B cell (primary cell): ENCODE measurements around the gene RAPGEF1. TPM values are rescaled to one million over a fixed set of nuclear protein-coding genes. Genes with fewer than 3 reads are reported as not detected.

ENCODE experiments used
- ATAC-seq: fragments of 200-7000 bp; cut with Tn5 transposase; one replicate; pipeline ENCODE4 v1.10.0; 2021; ENCODE audit warnings: low read depth, mild to moderate bottlenecking, moderate number of reproducible peaks, moderate library complexity
- CTCF ChIA-PET: fragments of 350-600 bp; sonication (Branson Sonifier 250); formaldehyde crosslinking; loops from one replicate; lab custom pipeline; 2021; ENCODE audit warnings: antibody characterized with exemption, inconsistent platforms; lab: Charles Lee
- POLR2A ChIA-PET: fragments of 350-600 bp; sonication (Branson Sonifier 250); formaldehyde crosslinking; loops from one replicate; lab custom pipeline; 2021; ENCODE audit warnings: antibody characterized with exemption; lab: Charles Lee
- DNase-seq: peaks from one replicate; pipeline ENCODE4 v3.0.0; 2013
- H2AFZ ChIP-seq: 2 replicates; pipeline ENCODE4 v1.6.1; 2012; ENCODE audit warnings: mild to moderate bottlenecking, low read depth, low read length; ENCODE audit not compliant: insufficient read depth, poor library complexity, severe bottlenecking
- H3K27ac ChIP-seq, 2 donors: 1 replicate in 1 of 2; 2 replicates in 1 of 2; pipeline ENCODE4 v1.5.1; 2012 to 2013; ENCODE audit warnings: low read length in 2 of 2, mild to moderate bottlenecking in 2 of 2, moderate library complexity in 1 of 2
- H3K27me3 ChIP-seq, 4 experiments: fragments of 200-600 bp in 1 of 4; sonication (generic) in 1 of 4; replicated peaks in 1 of 4; 1 replicate in 2 of 4; 2 replicates in 2 of 4; pipeline versions ENCODE4 v1.6.1 to v1.7.0; 2013 to 2016; ENCODE audit warnings: low read length in 3 of 4, mild to moderate bottlenecking in 2 of 4, mixed read lengths in 1 of 4, moderate library complexity in 1 of 4; ENCODE audit not compliant: insufficient read depth in 4 of 4, control insufficient read depth in 3 of 4; ENCODE audit errors: control extremely low read depth in 1 of 4
- H3K36me3 ChIP-seq, 2 experiments: replicated peaks in 1 of 2; 1 replicate in 1 of 2; 2 replicates in 1 of 2; pipeline versions ENCODE4 v1.6.1 to v1.7.1; 2013; ENCODE audit warnings: low read length in 1 of 2; ENCODE audit not compliant: insufficient read depth in 2 of 2, control insufficient read depth in 1 of 2; ENCODE audit errors: control extremely low read depth in 1 of 2, extremely low read depth in 1 of 2
- H3K4me1 ChIP-seq, 2 donors: fragments of 200-600 bp in 1 of 2; sonication (generic) in 1 of 2; 1 replicate in 1 of 2; 2 replicates in 1 of 2; pipeline versions ENCODE4 v1.5.1 to v1.6.1; 2013 to 2017; ENCODE audit warnings: low read length in 2 of 2; ENCODE audit not compliant: control insufficient read depth in 2 of 2, insufficient read depth in 2 of 2
- H3K4me2 ChIP-seq: replicated peaks from 2 replicates; pipeline ENCODE3; 2012; ENCODE audit warnings: mild to moderate bottlenecking, low read depth, low read length; ENCODE audit not compliant: poor library complexity, severe bottlenecking
- H3K4me3 ChIP-seq, 5 experiments: fragments of 200-600 bp in 1 of 5; sonication (generic) in 1 of 5; 1 replicate in 3 of 5; 2 replicates in 2 of 5; pipeline versions ENCODE4 v1.5.1 to v1.7.0; 2011 to 2016; ENCODE audit warnings: low read length in 4 of 5, mild to moderate bottlenecking in 4 of 5, low read depth in 2 of 5, control low read depth in 1 of 5, moderate library complexity in 1 of 5; ENCODE audit not compliant: insufficient read depth in 1 of 5; ENCODE audit errors: control extremely low read depth in 1 of 5, extremely low read depth in 1 of 5
- H3K79me2 ChIP-seq: fragments of 200-600 bp; sonication (generic); one replicate; pipeline ENCODE4 v1.6.0; 2016; ENCODE audit warnings: low read length; ENCODE audit not compliant: control insufficient read depth, insufficient read depth
- H3K9ac ChIP-seq: fragments of 200-600 bp; sonication (generic); 2 replicates; pipeline ENCODE4 v1.6.1; 2017; ENCODE audit warnings: mild to moderate bottlenecking, low read length, moderate library complexity
- H3K9me3 ChIP-seq, 3 donors: one replicate each; pipeline versions ENCODE4 v1.6.1 to v1.7.1; 2013; ENCODE audit warnings: low read length in 2 of 3; ENCODE audit not compliant: control insufficient read depth in 2 of 3, insufficient read depth in 1 of 3; ENCODE audit errors: control extremely low read depth in 1 of 3
- H4K20me1 ChIP-seq: 2 replicates; pipeline ENCODE4 v1.6.0; 2012; ENCODE audit warnings: mild to moderate bottlenecking, low read length; ENCODE audit not compliant: insufficient read depth, control insufficient read depth, poor library complexity, severe bottlenecking
- H3K27ac Mint-ChIP-seq: one replicate; pipeline ENCODE4 v1.8.0; 2021; ENCODE audit warnings: mixed read lengths
- H3K27me3 Mint-ChIP-seq: one replicate; pipeline ENCODE4 v1.8.0; 2021; ENCODE audit warnings: mixed read lengths
- H3K4me1 Mint-ChIP-seq: one replicate; pipeline ENCODE4 v1.8.0; 2021; ENCODE audit warnings: mixed read lengths
- H3K4me3 Mint-ChIP-seq: one replicate; pipeline ENCODE4 v1.8.0; 2021; ENCODE audit warnings: mixed read lengths
- H3K9me3 Mint-ChIP-seq: one replicate; pipeline ENCODE4 v1.8.0; 2022; ENCODE audit warnings: mixed read lengths; ENCODE audit not compliant: insufficient read depth
- EZH2 ChIP-seq: IDR thresholded peaks from 2 replicates; pipeline ENCODE4 v1.6.1; 2012; ENCODE audit warnings: borderline replicate concordance, low read depth, mild to moderate bottlenecking, moderate library complexity, low read length; ENCODE audit not compliant: insufficient read depth, poor library complexity, severe bottlenecking
- WGBS: methylation state at CpG from one replicate; pipeline ENCODE4 v1.1.5; 2013; ENCODE audit warnings: missing lambda C conversion rate; ENCODE audit not compliant: insufficient coverage; 5-methylcytosine and 5-hydroxymethylcytosine counted together
- intact Hi-C: fragments of 100-400 bp; cut with micrococcal nuclease; formaldehyde crosslinking; loops from one replicate; pipeline ENCODE4 v1.10.0; 2022
- polyA plus RNA-seq: library from polyadenylated mRNA; depleted of rRNA; stranded (reverse); fragments of >200 nt; gene quantifications from 2 replicates; pipeline ENCODE4 v1.2.3, GENCODE V29; 2012
- total RNA-seq, 2 donors: library from RNA; stranded (reverse); fragments of 120-200 nt in 1 of 2; gene quantifications; 1 replicate in 1 of 2; 2 replicates in 1 of 2; pipeline versions ENCODE4 v1.2.3 to v1.2.4, GENCODE V29; 2013 to 2022
- TF ChIP-seq, protein P1 (sequence below): fragments of 200-600 bp; IDR thresholded peaks from one replicate; pipeline ENCODE4 v1.8.0; 2022; ENCODE audit warnings: antibody characterized with exemption, mild to moderate bottlenecking

The RAPGEF1 gene
- total and polyA plus RNA-seq, 2 donors (not counting 1 experiment from before 2014, with no cell fraction given): 134 to 447 TPM

DNA sequence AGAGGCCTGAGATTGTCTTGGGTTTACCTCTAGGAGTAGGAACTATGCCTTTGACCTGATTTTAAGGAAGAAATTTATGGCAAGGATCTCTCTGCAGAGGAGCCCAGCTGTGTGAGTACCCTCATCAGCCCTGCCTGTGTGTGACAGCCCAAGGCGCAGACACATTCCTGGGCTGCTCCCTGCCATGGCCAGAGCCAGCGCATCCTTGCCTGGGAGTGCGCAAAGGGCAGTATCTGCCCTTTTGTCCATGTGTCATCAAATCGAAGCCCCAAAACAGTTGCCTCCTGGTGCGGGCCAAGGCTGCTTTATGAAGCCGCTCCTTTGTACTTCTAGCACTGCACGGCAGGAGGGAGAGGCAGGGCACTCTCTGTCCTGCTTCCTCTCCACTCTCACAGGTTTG, 142.6 kb downstream of the RAPGEF1 start:
- intact Hi-C loops: no loop called here
- H3K36me3 ChIP-seq: peaks cover 4 to 90% of the 10 kb centered on the region in 2 experiments
- ChIA-PET CTCF (interaction anchor here (1.1 to 21.7 kb wide), 2 partner anchors 8 to 147 kb away, joined by 3 to 263 read pairs; partner anchors contain the start of gene RAPGEF1), POLR2A (no interaction called here)
- Mint-ChIP-seq H3K4me1 (peaks cover 3% of the 10 kb centered on the region), H3K4me3 (no peak overlapping the region), H3K27me3 (no peaks in the 10 kb centered on the region), H3K27ac (no peak overlapping the region), H3K9me3 (no peaks in the 10 kb centered on the region)
- no peak overlapping the region for H3K4me2 ChIP-seq
- TF ChIP-seq EZH2: no peak
- TF ChIP-seq, protein P1, sequence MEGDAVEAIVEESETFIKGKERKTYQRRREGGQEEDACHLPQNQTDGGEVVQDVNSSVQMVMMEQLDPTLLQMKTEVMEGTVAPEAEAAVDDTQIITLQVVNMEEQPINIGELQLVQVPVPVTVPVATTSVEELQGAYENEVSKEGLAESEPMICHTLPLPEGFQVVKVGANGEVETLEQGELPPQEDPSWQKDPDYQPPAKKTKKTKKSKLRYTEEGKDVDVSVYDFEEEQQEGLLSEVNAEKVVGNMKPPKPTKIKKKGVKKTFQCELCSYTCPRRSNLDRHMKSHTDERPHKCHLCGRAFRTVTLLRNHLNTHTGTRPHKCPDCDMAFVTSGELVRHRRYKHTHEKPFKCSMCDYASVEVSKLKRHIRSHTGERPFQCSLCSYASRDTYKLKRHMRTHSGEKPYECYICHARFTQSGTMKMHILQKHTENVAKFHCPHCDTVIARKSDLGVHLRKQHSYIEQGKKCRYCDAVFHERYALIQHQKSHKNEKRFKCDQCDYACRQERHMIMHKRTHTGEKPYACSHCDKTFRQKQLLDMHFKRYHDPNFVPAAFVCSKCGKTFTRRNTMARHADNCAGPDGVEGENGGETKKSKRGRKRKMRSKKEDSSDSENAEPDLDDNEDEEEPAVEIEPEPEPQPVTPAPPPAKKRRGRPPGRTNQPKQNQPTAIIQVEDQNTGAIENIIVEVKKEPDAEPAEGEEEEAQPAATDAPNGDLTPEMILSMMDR: no peak
- ATAC-seq (no peak), DNase-seq (no peak)
- no peak overlapping the region for H2AFZ ChIP-seq
- no peak overlapping the region for H3K9ac ChIP-seq
- no peaks in the 10 kb centered on the region for H3K27me3 ChIP-seq
- peaks cover 36% of the 10 kb centered on the region for H4K20me1 ChIP-seq
- H3K79me2 ChIP-seq: peaks cover 28% of the 10 kb centered on the region
- WGBS: 98% methylated on average over 7 of the region's 7 CpGs
- H3K4me3 ChIP-seq: no peak overlapping the region
- H3K27ac ChIP-seq: no peak overlapping the region
- H3K4me1 ChIP-seq: no peaks in the 10 kb centered on the region
- H3K9me3 ChIP-seq: no peaks in the 10 kb centered on the region

DNA sequence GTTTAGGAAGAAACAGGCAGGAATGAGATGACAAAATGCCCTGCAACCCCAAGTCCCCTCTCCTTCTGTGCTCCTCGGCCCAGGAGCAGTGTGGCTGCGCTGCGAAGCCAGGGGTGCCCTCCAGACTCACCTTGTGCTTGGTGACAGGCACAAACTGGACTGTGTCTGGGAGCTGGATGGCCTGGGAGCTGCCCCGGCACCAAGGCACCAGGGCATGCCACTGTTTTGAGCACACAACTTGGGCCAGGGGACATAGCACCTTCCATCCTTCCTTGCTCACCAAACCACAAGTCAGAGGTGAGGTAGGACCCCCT, 143.5 kb downstream of the RAPGEF1 start:
- CTCF ChIA-PET: interaction anchor here (1.1 to 21.7 kb wide), 2 partner anchors 9 to 148 kb away, joined by 3 to 263 read pairs; partner anchors contain the start of gene RAPGEF1
- no peak for ATAC-seq
- 100% methylated on average over 4 of the region's 4 CpGs for WGBS
- no peaks in the 10 kb centered on the region for H3K27me3 ChIP-seq
- Mint-ChIP-seq H3K27me3 (no peaks in the 10 kb centered on the region), H3K9me3 (no peaks in the 10 kb centered on the region), H3K4me1 (peaks cover 11% of the 10 kb centered on the region), H3K27ac (no peak overlapping the region), H3K4me3 (no peak overlapping the region)
- peaks cover 0 to under 1% of the 10 kb centered on the region in 2 donors for H3K4me1 ChIP-seq
- no peak overlapping the region for H3K27ac ChIP-seq
- intact Hi-C loops: no loop called here
- TF ChIP-seq, protein P1: no peak
- no peak for TF ChIP-seq EZH2
- no peak overlapping the region for H2AFZ ChIP-seq
- no peak overlapping the region for H3K4me2 ChIP-seq
- H3K36me3 ChIP-seq: peaks cover 0 to 89% of the 10 kb centered on the region in 2 experiments
- no peak overlapping the region for H3K4me3 ChIP-seq
- no peaks in the 10 kb centered on the region for H3K9me3 ChIP-seq
- peaks cover 27% of the 10 kb centered on the region for H4K20me1 ChIP-seq
- H3K79me2 ChIP-seq: peaks cover 24% of the 10 kb centered on the region
- POLR2A ChIA-PET: no interaction called here
- DNase-seq: no peak
- H3K9ac ChIP-seq: no peak overlapping the region
